Liver (tissue), 3 donors: ENCODE results near the gene ACSL6.

Experiments
- CTCF ChIP-seq: fragments of 150-350 bp; IDR thresholded peaks from 2 replicates; pipeline ENCODE4 v1.5.1; 2017; ENCODE audit warnings: improper control_type of control experiment, low read depth, low read length; ENCODE audit not compliant: missing input control
- TAF1 ChIP-seq: conservative IDR thresholded peaks from 2 replicates; pipeline ENCODE4 v1.6.1; 2016; ENCODE audit warnings: antibody characterized with exemption, mild to moderate bottlenecking
- donor health status: healthy.
- donor health status: healthy.

GRCh38 chr5:132023258-132024116 is 12.0 kb upstream of the ACSL6 start:
- TF ChIP-seq CTCF (no peak), TAF1 (no peak)
